K562 (cell line): ENCODE results near the gene KCTD13. TPM values are rescaled to one million over a fixed set of nuclear protein-coding genes. Genes with fewer than 3 reads are reported as not detected.

Experiments
- BRD9 ChIP-seq: fragments of 450-650 bp; IDR thresholded peaks from 2 replicates; pipeline ENCODE4 v1.6.1; 2018; ENCODE audit warnings: low read depth; ENCODE audit not compliant: partially characterized antibody
- FOXJ2 ChIP-seq: fragments of 200-800 bp; sonication (Bioruptor generic); IDR thresholded peaks from 2 replicates; pipeline ENCODE4 v1.6.1; 2016; ENCODE audit warnings: missing genetic modification characterization, missing compliant biosample characterization
- GATA2 ChIP-seq: sonication (generic); formaldehyde crosslinking; IDR thresholded peaks from 2 replicates; pipeline ENCODE4 v1.4.0; 2020; ENCODE audit warnings: mild to moderate bottlenecking, missing genetic modification reagents
- GATAD2B ChIP-seq: fragments of 450-650 bp; IDR thresholded peaks from 2 replicates; pipeline ENCODE4 v1.6.1; 2017; ENCODE audit warnings: mild to moderate bottlenecking, borderline replicate concordance
- HDGF ChIP-seq: fragments of 450-650 bp; IDR thresholded peaks from 2 replicates; pipeline ENCODE4 v1.6.1; 2016
- HNRNPUL1 ChIP-seq: fragments of 200-400 bp; formaldehyde crosslinking; IDR thresholded peaks from 2 replicates; pipeline ENCODE4 v1.6.1; 2017; ENCODE audit warnings: low read length
- KAT2B ChIP-seq: IDR thresholded peaks from one replicate; pipeline ENCODE4 v1.6.1; 2012; ENCODE audit warnings: low read depth, mild to moderate bottlenecking, control low read depth, inconsistent platforms, low read length, moderate library complexity
- PHB2 ChIP-seq: fragments of 450-650 bp; IDR thresholded peaks from 2 replicates; pipeline ENCODE4 v1.6.1; 2017; ENCODE audit warnings: low read depth
- POLR2H ChIP-seq: IDR thresholded peaks from 2 replicates; pipeline ENCODE4 v1.6.1; 2016; ENCODE audit warnings: missing genetic modification characterization, low read depth, mild to moderate bottlenecking, control low read depth, missing compliant biosample characterization, moderate library complexity
- PRPF4 ChIP-seq: fragments of 200-400 bp; formaldehyde crosslinking; IDR thresholded peaks from one replicate; pipeline ENCODE4 v1.6.1; 2017; ENCODE audit warnings: low read length, low read depth, mild to moderate bottlenecking; ENCODE audit not compliant: insufficient read depth, poor library complexity, severe bottlenecking
- RAD21 ChIP-seq, 2 experiments: fragments of 250-450 bp in 1 of 2; fragments of 450-650 bp in 1 of 2; sonication (Bioruptor Pico) in 1 of 2; formaldehyde crosslinking in 1 of 2; IDR thresholded peaks in 1 of 2; conservative IDR thresholded peaks in 1 of 2; 2 replicates each; pipeline versions ENCODE4 v1.4.0 to v1.8.0; 2020 to 2022; ENCODE audit warnings: mild to moderate bottlenecking in 2 of 2, moderate library complexity in 1 of 2
- RBFOX2 ChIP-seq: fragments of 200-400 bp; formaldehyde crosslinking; IDR thresholded peaks from 2 replicates; pipeline ENCODE4 v1.6.1; 2017; ENCODE audit warnings: low read depth, mild to moderate bottlenecking, low read length, moderate library complexity
- SUPT5H ChIP-seq: fragments of 450-650 bp; IDR thresholded peaks from 2 replicates; pipeline ENCODE4 v1.6.1; 2016
- TCF7L2 ChIP-seq: fragments of 150-350 bp; IDR thresholded peaks from 2 replicates; pipeline ENCODE4 v1.6.1; 2016; ENCODE audit warnings: low read depth, mild to moderate bottlenecking, low read length, moderate library complexity
- ZNF24 ChIP-seq: fragments of 450-650 bp; IDR thresholded peaks from 2 replicates; pipeline ENCODE4 v1.6.1; 2016
- ZNF507 ChIP-seq: conservative IDR thresholded peaks from 2 replicates; pipeline ENCODE4 v1.6.1; 2017; ENCODE audit warnings: missing genetic modification characterization, missing compliant biosample characterization
- ZNF707 ChIP-seq: fragments of 250-450 bp; sonication (Bioruptor Pico); conservative IDR thresholded peaks from 2 replicates; pipeline ENCODE4 v1.8.0; 2022; ENCODE audit warnings: inconsistent platforms, mild to moderate bottlenecking, moderate library complexity
- ZNF830 ChIP-seq: fragments of 250-450 bp; sonication (Bioruptor Pico); IDR thresholded peaks from 2 replicates; pipeline ENCODE4 v1.5.0; 2021; ENCODE audit warnings: mild to moderate bottlenecking
- polyA plus RNA-seq, 8 experiments: library from polyadenylated mRNA; depleted of rRNA in 4 of 8; stranded (reverse) in 5 of 8; unstranded in 3 of 8; fragments of >200 nt; fragmentation: Nextera tagmentation in 2 of 8; fragmentation: Illumina TruSeq in 1 of 8; extraction: Ambion mirVana in 2 of 8; extraction: Trizol in 1 of 8; gene quantifications; 2 replicates each; pipeline versions ENCODE4 v1.2.1 to v1.2.3, GENCODE V29; 2011 to 2014; ENCODE audit warnings: inconsistent platforms in 1 of 8, missing spikeins in 1 of 8
- total RNA-seq, 7 experiments: library from RNA; depleted of rRNA in 6 of 7; stranded (reverse); fragments of >200 nt in 6 of 7; fragmentation: Illumina TruSeq in 2 of 7; extraction: Trizol in 2 of 7; gene quantifications; 2 replicates each; pipeline versions ENCODE4 v1.2.1 to v1.2.3, GENCODE V29; 2011 to 2021; ENCODE audit warnings: low replicate concordance in 1 of 7
- TF ChIP-seq, protein P1 (sequence below): sonication (generic); formaldehyde crosslinking; IDR thresholded peaks from 2 replicates; pipeline ENCODE4 v1.8.0; 2022; ENCODE audit warnings: missing genetic modification reagents, mild to moderate bottlenecking, borderline replicate concordance
- TF ChIP-seq, protein P2 (sequence below): fragments of 450-650 bp; formaldehyde crosslinking; IDR thresholded peaks from 2 replicates; pipeline ENCODE4 v1.4.0; 2022; ENCODE audit warnings: missing genetic modification characterization
- TF ChIP-seq, protein P3 (sequence below): fragments of 250-450 bp; sonication (Bioruptor Pico); IDR thresholded peaks from 2 replicates; pipeline ENCODE4 v1.4.0; 2020; ENCODE audit warnings: mild to moderate bottlenecking, moderate library complexity, borderline replicate concordance
- TF ChIP-seq, protein P4 (sequence below): sonication (generic); formaldehyde crosslinking; IDR thresholded peaks from 2 replicates; pipeline ENCODE4 v1.5.0; 2020; ENCODE audit warnings: missing genetic modification reagents

Gene KCTD13
- total and polyA plus RNA-seq, 9 of the 15 experiments (the other 6 are each of a cell fraction or from before 2014, with no cell fraction given): 1.0 to 20.6 (median 9.8) TPM

DNA sequence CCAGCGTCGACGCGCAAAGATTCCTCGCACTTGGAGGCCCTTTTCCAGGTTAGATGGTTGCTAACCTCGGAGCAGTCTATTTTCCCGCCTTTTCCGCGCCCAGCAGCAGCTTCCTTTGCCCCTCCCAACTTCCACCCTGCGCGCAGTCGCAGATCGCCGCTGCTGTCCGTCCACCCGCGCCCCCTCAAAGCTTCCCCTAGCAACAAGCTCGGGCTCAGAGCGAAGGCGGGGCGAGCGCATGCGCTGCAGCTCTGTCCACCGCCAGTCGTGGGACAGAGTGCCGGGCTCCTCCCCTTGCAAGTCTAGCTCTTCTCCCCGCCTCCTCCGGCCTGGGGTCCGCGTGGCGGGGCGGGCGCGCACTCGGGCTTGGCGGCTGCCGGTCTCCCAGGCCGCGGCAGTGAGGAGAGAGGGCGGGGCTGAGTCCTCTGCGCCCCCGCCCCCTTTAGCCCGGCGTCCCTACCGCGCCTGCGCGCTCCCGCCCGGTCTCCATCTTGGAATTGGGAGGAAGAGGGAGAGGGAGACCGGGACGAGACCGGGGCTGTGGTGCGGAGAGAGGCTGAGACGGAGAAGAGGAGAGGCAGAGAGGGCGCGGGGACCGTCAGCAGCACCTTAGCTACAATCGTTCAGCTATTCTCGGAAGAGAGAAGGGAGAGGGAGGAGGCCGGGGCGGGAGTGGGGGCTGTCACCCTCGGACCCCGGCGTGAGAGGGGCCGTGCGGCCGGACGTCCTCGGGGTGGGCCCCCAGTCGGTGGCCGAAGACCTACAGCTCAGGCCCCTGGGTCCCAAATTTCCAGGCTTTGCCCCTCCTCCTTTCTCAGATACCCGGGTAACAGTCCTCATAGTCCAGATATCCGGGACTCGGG is 47.6 kb upstream of the KCTD13 start, which contains the start of gene TAOK2 (continued):
- TF ChIP-seq, protein P1, sequence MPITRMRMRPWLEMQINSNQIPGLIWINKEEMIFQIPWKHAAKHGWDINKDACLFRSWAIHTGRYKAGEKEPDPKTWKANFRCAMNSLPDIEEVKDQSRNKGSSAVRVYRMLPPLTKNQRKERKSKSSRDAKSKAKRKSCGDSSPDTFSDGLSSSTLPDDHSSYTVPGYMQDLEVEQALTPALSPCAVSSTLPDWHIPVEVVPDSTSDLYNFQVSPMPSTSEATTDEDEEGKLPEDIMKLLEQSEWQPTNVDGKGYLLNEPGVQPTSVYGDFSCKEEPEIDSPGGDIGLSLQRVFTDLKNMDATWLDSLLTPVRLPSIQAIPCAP: no peak
- TF ChIP-seq, protein P2, sequence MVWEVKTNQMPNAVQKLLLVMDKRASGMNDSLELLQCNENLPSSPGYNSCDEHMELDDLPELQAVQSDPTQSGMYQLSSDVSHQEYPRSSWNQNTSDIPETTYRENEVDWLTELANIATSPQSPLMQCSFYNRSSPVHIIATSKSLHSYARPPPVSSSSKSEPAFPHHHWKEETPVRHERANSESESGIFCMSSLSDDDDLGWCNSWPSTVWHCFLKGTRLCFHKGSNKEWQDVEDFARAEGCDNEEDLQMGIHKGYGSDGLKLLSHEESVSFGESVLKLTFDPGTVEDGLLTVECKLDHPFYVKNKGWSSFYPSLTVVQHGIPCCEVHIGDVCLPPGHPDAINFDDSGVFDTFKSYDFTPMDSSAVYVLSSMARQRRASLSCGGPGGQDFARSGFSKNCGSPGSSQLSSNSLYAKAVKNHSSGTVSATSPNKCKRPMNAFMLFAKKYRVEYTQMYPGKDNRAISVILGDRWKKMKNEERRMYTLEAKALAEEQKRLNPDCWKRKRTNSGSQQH (CRISPR knock-in tag): peak; percentile 84; the same call in 1 of the 2 replicates
- no peak for TF ChIP-seq TCF7L2
- peak; percentile 96 for TF ChIP-seq SUPT5H
- no peak for TF ChIP-seq PRPF4
- TF ChIP-seq, protein P3, sequence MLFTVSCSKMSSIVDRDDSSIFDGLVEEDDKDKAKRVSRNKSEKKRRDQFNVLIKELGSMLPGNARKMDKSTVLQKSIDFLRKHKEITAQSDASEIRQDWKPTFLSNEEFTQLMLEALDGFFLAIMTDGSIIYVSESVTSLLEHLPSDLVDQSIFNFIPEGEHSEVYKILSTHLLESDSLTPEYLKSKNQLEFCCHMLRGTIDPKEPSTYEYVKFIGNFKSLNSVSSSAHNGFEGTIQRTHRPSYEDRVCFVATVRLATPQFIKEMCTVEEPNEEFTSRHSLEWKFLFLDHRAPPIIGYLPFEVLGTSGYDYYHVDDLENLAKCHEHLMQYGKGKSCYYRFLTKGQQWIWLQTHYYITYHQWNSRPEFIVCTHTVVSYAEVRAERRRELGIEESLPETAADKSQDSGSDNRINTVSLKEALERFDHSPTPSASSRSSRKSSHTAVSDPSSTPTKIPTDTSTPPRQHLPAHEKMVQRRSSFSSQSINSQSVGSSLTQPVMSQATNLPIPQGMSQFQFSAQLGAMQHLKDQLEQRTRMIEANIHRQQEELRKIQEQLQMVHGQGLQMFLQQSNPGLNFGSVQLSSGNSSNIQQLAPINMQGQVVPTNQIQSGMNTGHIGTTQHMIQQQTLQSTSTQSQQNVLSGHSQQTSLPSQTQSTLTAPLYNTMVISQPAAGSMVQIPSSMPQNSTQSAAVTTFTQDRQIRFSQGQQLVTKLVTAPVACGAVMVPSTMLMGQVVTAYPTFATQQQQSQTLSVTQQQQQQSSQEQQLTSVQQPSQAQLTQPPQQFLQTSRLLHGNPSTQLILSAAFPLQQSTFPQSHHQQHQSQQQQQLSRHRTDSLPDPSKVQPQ: no peak
- TF ChIP-seq FOXJ2 (tag): no peak
- TF ChIP-seq ZNF507: no peak
- TF ChIP-seq, protein P4, sequence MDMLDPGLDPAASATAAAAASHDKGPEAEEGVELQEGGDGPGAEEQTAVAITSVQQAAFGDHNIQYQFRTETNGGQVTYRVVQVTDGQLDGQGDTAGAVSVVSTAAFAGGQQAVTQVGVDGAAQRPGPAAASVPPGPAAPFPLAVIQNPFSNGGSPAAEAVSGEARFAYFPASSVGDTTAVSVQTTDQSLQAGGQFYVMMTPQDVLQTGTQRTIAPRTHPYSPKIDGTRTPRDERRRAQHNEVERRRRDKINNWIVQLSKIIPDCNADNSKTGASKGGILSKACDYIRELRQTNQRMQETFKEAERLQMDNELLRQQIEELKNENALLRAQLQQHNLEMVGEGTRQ: no peak
- no peak for TF ChIP-seq POLR2H
- TF ChIP-seq ZNF830 (CRISPR knock-in tag): 0 out of 2 replicates have a peak, but pooled peaks have one; percentile 49
- TF ChIP-seq ZNF707 (CRISPR knock-in tag): no peak
- TF ChIP-seq HDGF: no peak
- no peak for TF ChIP-seq HNRNPUL1
- no peak for TF ChIP-seq BRD9
- 0 out of 4 replicates have a peak, but pooled peaks of 1 of the 2 experiments have one; percentile 3 for TF ChIP-seq RAD21 (CRISPR knock-in tag; conservative IDR thresholded peaks at IDR 0.05 in 1 of 2, IDR thresholded peaks at IDR 0.05 in 1 of 2)
- TF ChIP-seq KAT2B: no peak
- TF ChIP-seq PHB2: no peak
- no peak for TF ChIP-seq GATAD2B
- no peak for TF ChIP-seq GATA2 (CRISPR knock-in tag)
- TF ChIP-seq ZNF24: no peak
- TF ChIP-seq RBFOX2: peak; percentile 88
